ENCODE measurements around the gene TSPAN16.

DNA sequence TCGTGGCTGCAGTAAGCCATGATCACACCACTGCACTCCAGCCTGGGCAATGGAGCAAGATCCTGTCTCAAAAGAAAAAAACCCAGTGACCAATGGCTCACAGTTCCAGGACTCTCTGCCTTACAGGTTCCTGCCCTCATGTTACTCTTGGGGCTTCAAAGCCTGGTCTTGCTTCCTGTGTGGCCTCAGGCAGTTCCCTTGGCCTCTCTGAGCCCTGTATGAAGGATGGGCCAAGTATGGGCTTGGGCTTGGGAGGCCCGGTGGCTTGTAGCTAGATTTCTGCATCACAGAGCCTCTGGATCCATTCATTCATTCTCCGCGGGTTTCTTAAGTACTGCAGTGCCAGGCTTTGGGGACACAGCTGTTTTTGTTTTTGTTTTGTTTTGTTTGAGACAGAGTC, 780 bp upstream of the TSPAN16 start:
- TF ChIP-seq CTCF (IDR thresholded peaks at IDR 0.05; ENCODE audit: low read depth, low read length, poor library complexity, severe bottlenecking) (no peak), EZH2phosphoT487 (IDR thresholded peaks at IDR 0.05; ENCODE audit: borderline replicate concordance, low read length) (no peak)
